HepG2 (cell line): ENCODE data around the gene BID. TPM values are rescaled to one million over a fixed set of nuclear protein-coding genes. Genes with fewer than 3 reads are reported as not detected.

Experiments used
- CREM ChIP-seq, 2 experiments: sonication (generic) in 1 of 2; formaldehyde crosslinking in 1 of 2; IDR thresholded peaks; 2 replicates each; pipeline versions ENCODE4 v1.4.0 to v1.6.1; 2016 to 2020; ENCODE audit warnings: antibody characterized with exemption in 1 of 2, mild to moderate bottlenecking in 1 of 2, missing genetic modification reagents in 1 of 2
- HIC2 ChIP-seq: sonication (generic); formaldehyde crosslinking; IDR thresholded peaks from 2 replicates; pipeline ENCODE4 v1.9.0; 2022; ENCODE audit warnings: low read depth, missing genetic modification reagents
- JARID2 ChIP-seq: sonication (generic); formaldehyde crosslinking; IDR thresholded peaks from 2 replicates; pipeline ENCODE4 v1.8.1; 2023; ENCODE audit warnings: missing genetic modification reagents, inconsistent platforms; ENCODE audit not compliant: insufficient replicate concordance
- KAT8 ChIP-seq: IDR thresholded peaks from 2 replicates; pipeline ENCODE4 v1.6.1; 2016; ENCODE audit warnings: missing genetic modification reagents, missing compliant biosample characterization
- KLF13 ChIP-seq: sonication (generic); formaldehyde crosslinking; IDR thresholded peaks from 2 replicates; pipeline ENCODE4 v1.4.0; 2020; ENCODE audit warnings: mild to moderate bottlenecking, missing genetic modification reagents
- KLF15 ChIP-seq: sonication (generic); formaldehyde crosslinking; IDR thresholded peaks from 2 replicates; pipeline ENCODE4 v1.8.1; 2023; ENCODE audit warnings: borderline replicate concordance, mild to moderate bottlenecking, inconsistent platforms, missing genetic modification reagents, mixed read lengths
- MBD4 ChIP-seq: IDR thresholded peaks from 2 replicates; pipeline ENCODE4 v1.6.1; 2012; ENCODE audit warnings: low read length, inconsistent platforms, borderline replicate concordance
- MEIS1 ChIP-seq: sonication (generic); formaldehyde crosslinking; IDR thresholded peaks from 2 replicates; pipeline ENCODE4 v1.9.0; 2021; ENCODE audit warnings: mild to moderate bottlenecking, missing genetic modification reagents, moderate library complexity, borderline replicate concordance
- PAWR ChIP-seq: sonication (generic); formaldehyde crosslinking; IDR thresholded peaks from 2 replicates; pipeline ENCODE4 v1.4.0; 2020; ENCODE audit warnings: missing genetic modification reagents, mild to moderate bottlenecking, borderline replicate concordance
- SOX6 ChIP-seq, 2 experiments: fragments of 450-650 bp in 1 of 2; sonication (generic) in 1 of 2; formaldehyde crosslinking in 1 of 2; IDR thresholded peaks; 2 replicates each; pipeline versions ENCODE4 v1.4.0 to v1.6.1; 2017 to 2020; ENCODE audit warnings: antibody characterized with exemption in 1 of 2, mild to moderate bottlenecking in 1 of 2, missing genetic modification reagents in 1 of 2
- ZBTB7A ChIP-seq: sonication (generic); formaldehyde crosslinking; IDR thresholded peaks from 2 replicates; pipeline ENCODE4 v1.8.0; 2022; ENCODE audit warnings: mild to moderate bottlenecking, missing genetic modification reagents
- ZBTB8A ChIP-seq: sonication (generic); formaldehyde crosslinking; IDR thresholded peaks from 2 replicates; pipeline ENCODE4 v1.4.0; 2020; ENCODE audit warnings: mild to moderate bottlenecking, low read depth, missing genetic modification reagents, borderline replicate concordance
- ZFYVE20 ChIP-seq: sonication (generic); formaldehyde crosslinking; IDR thresholded peaks from 2 replicates; pipeline ENCODE4 v1.8.0; 2023; ENCODE audit warnings: low read depth, mild to moderate bottlenecking, moderate library complexity, missing genetic modification reagents, borderline replicate concordance
- ZNF225 ChIP-seq: sonication (generic); formaldehyde crosslinking; IDR thresholded peaks from 2 replicates; pipeline ENCODE4 v1.4.0; 2020; ENCODE audit warnings: mild to moderate bottlenecking, missing genetic modification reagents
- ZNF230 ChIP-seq: sonication (generic); formaldehyde crosslinking; IDR thresholded peaks from 2 replicates; pipeline ENCODE4 v1.4.0; 2020; ENCODE audit warnings: mild to moderate bottlenecking, missing genetic modification reagents
- ZNF329 ChIP-seq: sonication (generic); formaldehyde crosslinking; IDR thresholded peaks from 2 replicates; pipeline ENCODE4 v1.9.0; 2021; ENCODE audit warnings: low read depth, mild to moderate bottlenecking, missing genetic modification reagents
- ZNF44 ChIP-seq: sonication (generic); formaldehyde crosslinking; IDR thresholded peaks from 2 replicates; pipeline ENCODE4 v1.5.1; 2020; ENCODE audit warnings: mild to moderate bottlenecking, missing genetic modification reagents
- ZNF556 ChIP-seq: sonication (generic); formaldehyde crosslinking; IDR thresholded peaks from 2 replicates; pipeline ENCODE4 v1.4.0; 2020; ENCODE audit warnings: mild to moderate bottlenecking, missing genetic modification reagents, borderline replicate concordance
- ZNF652 ChIP-seq: IDR thresholded peaks from 2 replicates; pipeline ENCODE4 v1.6.1; 2016; ENCODE audit warnings: low read depth, borderline replicate concordance
- ZNF891 ChIP-seq: sonication (generic); formaldehyde crosslinking; IDR thresholded peaks from 2 replicates; pipeline ENCODE4 v1.5.0; 2020; ENCODE audit warnings: mild to moderate bottlenecking, missing genetic modification reagents
- ZSCAN29 ChIP-seq: sonication (generic); formaldehyde crosslinking; conservative IDR thresholded peaks from 2 replicates; pipeline ENCODE4 v1.4.0; 2020; ENCODE audit warnings: mild to moderate bottlenecking, missing genetic modification reagents
- polyA plus RNA-seq, 8 experiments: library from polyadenylated mRNA; depleted of rRNA in 3 of 8; stranded (reverse) in 7 of 8; unstranded in 1 of 8; fragments of >200 nt; fragmentation: Illumina TruSeq in 4 of 8; extraction: Trizol in 4 of 8; gene quantifications; 2 replicates each; pipeline versions ENCODE4 v1.2.1 to v1.2.3, GENCODE V29; 2011 to 2016; ENCODE audit warnings: low read depth in 4 of 8, missing spikeins in 1 of 8, mixed read lengths in 1 of 8; ENCODE audit not compliant: insufficient read depth in 1 of 8
- total RNA-seq, 5 experiments: library from RNA; depleted of rRNA; stranded (reverse); fragments of >200 nt; fragmentation: Illumina TruSeq; extraction: Trizol; gene quantifications; 2 replicates each; pipeline ENCODE4 v1.2.3, GENCODE V29; 2016; ENCODE audit warnings: low read depth in 1 of 5
- TF ChIP-seq, protein P1 (sequence below): sonication (generic); formaldehyde crosslinking; IDR thresholded peaks from 2 replicates; pipeline ENCODE4 v1.4.0; 2020; ENCODE audit warnings: missing genetic modification reagents
- TF ChIP-seq, protein P2 (sequence below): sonication (generic); formaldehyde crosslinking; IDR thresholded peaks from 2 replicates; pipeline ENCODE4 v1.5.0; 2020; ENCODE audit warnings: mild to moderate bottlenecking, missing genetic modification reagents, moderate library complexity
- TF ChIP-seq, protein P3 (sequence below): sonication (generic); formaldehyde crosslinking; conservative IDR thresholded peaks from 2 replicates; pipeline ENCODE4 v1.8.0; 2022; ENCODE audit warnings: low read depth, missing genetic modification reagents

BID gene
- total and polyA plus RNA-seq, 2 of the 13 experiments (the other 11 are each of a cell fraction or from before 2014, with no cell fraction given), result 35.3 to 51.7 TPM

- TF ChIP-seq KLF15 (CRISPR knock-in tag) (no peak), ZBTB8A (CRISPR knock-in tag) (no peak), ZNF44 (no peak), HIC2 (CRISPR knock-in tag) (no peak), ZNF225 (CRISPR knock-in tag) (no peak), PAWR (no peak), SOX6 (IDR thresholded peaks at IDR 0.05) (no peak), SOX6 (CRISPR knock-in tag; IDR thresholded peaks at IDR 0.05) (no peak), ZNF230 (no peak), MEIS1 (0 out of 2 replicates have a peak, but pooled peaks have one; percentile 25), ZNF652 (CRISPR knock-in tag) (no peak), KLF13 (no peak), MBD4 (no peak), ZNF329 (CRISPR knock-in tag) (no peak), ZFYVE20 (CRISPR knock-in tag) (no peak), CREM (IDR thresholded peaks at IDR 0.05) (no peak), CREM (CRISPR knock-in tag; IDR thresholded peaks at IDR 0.05) (no peak), ZNF891 (CRISPR knock-in tag) (0 out of 2 replicates have a peak, but pooled peaks have one; percentile 32), ZNF556 (CRISPR knock-in tag) (0 out of 2 replicates have a peak, but pooled peaks have one; percentile 29), ZSCAN29 (CRISPR knock-in tag) (0 out of 2 replicates have a peak, but pooled peaks have one; percentile 33), ZBTB7A (CRISPR knock-in tag) (no peak), JARID2 (CRISPR knock-in tag) (no peak), KAT8 (CRISPR knock-in tag) (no peak)
- TF ChIP-seq, protein P1, sequence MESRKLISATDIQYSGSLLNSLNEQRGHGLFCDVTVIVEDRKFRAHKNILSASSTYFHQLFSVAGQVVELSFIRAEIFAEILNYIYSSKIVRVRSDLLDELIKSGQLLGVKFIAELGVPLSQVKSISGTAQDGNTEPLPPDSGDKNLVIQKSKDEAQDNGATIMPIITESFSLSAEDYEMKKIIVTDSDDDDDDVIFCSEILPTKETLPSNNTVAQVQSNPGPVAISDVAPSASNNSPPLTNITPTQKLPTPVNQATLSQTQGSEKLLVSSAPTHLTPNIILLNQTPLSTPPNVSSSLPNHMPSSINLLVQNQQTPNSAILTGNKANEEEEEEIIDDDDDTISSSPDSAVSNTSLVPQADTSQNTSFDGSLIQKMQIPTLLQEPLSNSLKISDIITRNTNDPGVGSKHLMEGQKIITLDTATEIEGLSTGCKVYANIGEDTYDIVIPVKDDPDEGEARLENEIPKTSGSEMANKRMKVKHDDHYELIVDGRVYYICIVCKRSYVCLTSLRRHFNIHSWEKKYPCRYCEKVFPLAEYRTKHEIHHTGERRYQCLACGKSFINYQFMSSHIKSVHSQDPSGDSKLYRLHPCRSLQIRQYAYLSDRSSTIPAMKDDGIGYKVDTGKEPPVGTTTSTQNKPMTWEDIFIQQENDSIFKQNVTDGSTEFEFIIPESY (CRISPR knock-in tag), result no peak
- TF ChIP-seq, protein P2, sequence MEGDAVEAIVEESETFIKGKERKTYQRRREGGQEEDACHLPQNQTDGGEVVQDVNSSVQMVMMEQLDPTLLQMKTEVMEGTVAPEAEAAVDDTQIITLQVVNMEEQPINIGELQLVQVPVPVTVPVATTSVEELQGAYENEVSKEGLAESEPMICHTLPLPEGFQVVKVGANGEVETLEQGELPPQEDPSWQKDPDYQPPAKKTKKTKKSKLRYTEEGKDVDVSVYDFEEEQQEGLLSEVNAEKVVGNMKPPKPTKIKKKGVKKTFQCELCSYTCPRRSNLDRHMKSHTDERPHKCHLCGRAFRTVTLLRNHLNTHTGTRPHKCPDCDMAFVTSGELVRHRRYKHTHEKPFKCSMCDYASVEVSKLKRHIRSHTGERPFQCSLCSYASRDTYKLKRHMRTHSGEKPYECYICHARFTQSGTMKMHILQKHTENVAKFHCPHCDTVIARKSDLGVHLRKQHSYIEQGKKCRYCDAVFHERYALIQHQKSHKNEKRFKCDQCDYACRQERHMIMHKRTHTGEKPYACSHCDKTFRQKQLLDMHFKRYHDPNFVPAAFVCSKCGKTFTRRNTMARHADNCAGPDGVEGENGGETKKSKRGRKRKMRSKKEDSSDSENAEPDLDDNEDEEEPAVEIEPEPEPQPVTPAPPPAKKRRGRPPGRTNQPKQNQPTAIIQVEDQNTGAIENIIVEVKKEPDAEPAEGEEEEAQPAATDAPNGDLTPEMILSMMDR (CRISPR knock-in tag), result peak; percentile 90
- TF ChIP-seq, protein P3, sequence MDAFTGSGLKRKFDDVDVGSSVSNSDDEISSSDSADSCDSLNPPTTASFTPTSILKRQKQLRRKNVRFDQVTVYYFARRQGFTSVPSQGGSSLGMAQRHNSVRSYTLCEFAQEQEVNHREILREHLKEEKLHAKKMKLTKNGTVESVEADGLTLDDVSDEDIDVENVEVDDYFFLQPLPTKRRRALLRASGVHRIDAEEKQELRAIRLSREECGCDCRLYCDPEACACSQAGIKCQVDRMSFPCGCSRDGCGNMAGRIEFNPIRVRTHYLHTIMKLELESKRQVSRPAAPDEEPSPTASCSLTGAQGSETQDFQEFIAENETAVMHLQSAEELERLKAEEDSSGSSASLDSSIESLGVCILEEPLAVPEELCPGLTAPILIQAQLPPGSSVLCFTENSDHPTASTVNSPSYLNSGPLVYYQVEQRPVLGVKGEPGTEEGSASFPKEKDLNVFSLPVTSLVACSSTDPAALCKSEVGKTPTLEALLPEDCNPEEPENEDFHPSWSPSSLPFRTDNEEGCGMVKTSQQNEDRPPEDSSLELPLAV (CRISPR knock-in tag), result no peak
Measured at GRCh38 chr22:17742527-17742902, 31.8 kb downstream of the BID start (continued).
